Stimulated activated CD8-positive, alpha-beta memory T cell treated with anti-CD3 and anti-CD28 coated beads, Interleukin-12 subunit alpha, Interleukin-12 subunit beta, amount 100 ng/mL, for 24 hours (primary cell): ENCODE measurements around the gene TIFAB.
"Not testable (repeated sequence)": the region's sequence is repeated elsewhere in the genome, so short reads cannot be mapped to it uniquely, and the experiment has no call there.

Source experiments
- DNase-seq: peaks from one replicate; pipeline ENCODE4 v3.0.0-alpha.2; 2020; ENCODE audit errors: extremely low read depth

TIFAB gene, protein sequence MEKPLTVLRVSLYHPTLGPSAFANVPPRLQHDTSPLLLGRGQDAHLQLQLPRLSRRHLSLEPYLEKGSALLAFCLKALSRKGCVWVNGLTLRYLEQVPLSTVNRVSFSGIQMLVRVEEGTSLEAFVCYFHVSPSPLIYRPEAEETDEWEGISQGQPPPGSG

DNA sequence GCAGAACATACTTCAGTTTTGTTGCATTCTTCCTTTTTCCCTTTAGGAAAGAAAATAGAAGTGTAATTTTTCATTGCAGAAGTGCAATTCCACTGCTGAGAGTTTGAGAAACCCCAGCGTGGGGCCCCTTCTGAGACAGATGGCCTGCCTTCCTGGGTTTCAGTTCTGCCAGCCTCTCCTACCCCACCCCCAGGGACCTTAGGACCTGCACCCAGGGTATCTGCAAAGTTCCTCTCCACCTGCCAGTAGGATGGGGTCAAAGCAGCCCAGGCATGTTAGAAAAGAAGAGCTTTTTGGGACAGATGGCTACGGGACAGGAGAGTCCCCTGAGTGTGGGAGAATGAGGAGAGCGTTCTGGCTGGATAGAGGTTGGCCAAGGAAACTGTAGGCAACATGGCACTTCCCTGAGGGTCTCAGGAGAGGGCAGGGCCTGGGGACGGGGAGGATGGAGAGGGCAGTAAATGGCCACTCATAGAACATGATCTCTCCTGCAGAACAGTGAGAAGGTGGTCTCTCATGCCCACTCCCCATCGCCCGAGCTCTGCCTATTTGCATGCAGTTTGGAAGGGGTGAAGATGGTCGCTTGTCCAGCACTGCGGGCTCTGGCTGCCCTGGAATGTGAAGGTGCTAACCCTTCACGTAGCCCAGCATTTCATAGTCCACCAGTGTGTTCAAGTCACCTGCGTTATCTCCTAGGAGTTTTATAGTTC, at the start of gene TIFAB:
Gene TIFAB (minus strand): TSS at position 31 of the 710 bp plus-strand sequence. CDS start 2,412 bp downstream, outside the sequence.
- DNase-seq, result no peak

DNA sequence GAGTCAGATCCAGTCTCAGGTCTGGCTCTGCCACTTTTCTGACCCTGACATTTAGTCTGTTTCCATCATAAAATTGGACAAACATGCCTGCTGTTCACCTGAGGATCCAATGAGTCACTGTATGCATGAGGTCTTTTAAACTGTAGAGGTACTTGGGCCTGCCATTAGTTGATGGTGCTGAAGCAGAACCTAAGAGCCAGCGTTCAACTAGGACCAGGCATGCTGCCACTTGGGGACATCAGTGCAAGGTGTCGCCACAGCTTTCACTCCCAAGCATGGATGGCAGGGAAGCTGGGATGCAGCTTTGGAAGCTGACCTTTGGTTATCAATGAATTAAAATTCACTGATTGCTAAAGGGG, 46.5 kb upstream of the TIFAB start:
- no peak for DNase-seq

DNA sequence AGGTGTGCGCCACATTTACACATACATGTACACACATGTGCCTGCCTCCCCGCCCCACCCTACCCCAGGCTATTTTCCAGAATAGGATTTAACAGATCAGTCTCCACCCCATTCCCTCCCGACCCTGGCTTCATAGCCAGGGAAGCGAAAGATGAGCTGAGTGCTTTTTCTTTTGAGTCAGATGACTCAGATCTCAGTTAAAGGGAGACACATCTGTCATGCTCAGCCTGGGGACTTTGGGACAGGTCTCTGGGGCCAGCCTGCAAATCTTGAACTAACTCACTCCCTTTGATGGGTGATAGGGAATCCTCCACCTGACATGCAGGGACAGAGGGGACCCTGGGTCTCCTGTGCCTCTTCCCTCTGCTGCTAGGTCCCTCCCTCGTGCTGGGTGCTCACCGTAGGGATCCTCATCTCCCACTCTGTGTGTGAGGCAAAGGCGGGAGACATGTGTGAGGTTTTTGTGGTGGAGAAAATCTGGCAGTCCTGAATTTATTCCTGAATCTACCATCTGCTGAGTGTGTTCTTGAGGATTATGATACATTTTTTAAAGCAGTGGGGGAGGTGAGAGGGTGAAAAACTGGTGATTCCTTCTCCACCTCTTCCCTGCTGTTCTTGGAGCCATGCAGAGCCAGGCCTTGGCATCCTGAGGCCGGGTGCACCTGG, 46.0 kb upstream of the TIFAB start:
- DNase-seq, result no peak

DNA sequence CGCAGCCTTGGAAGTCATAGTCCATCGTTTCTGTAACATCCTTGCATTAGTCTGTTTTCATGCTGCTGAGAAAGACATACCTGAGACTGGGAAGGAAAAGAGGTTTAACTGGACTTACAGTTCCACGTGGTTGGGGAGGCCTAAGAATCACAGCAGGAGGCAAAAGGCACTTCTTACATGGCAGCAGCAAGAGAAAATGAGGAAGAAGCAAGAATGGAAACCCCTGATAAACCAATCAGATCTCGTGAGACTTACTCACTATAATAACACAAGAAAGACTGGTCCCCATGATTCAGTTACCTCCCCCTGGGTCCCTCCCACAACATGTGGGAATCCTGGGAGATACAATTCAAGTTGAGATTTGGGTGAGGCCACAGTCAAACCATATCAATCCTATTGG, 43.4 kb upstream of the TIFAB start:
- DNase-seq, result not testable (repeated sequence)

DNA sequence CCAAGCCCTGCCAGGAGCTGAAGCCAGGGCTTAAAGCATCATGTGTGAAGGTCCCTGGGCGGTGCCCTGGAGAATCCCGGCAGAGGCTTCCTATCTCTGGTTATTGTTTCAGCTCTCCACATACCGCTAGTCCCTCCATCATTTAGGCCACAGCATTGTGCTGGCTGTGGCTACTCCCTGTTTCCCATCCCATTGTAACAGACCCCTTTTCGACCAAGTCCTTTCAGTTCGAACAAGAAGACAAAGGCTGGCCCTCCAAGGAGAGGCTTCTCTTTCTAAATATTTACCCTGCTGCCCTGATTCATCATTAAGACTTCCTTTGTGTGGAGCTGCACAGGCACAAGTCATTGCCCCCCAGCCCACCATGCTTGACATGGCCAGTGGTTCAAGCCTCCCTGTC, 42.0 kb upstream of the TIFAB start:
- no peak for DNase-seq

DNA sequence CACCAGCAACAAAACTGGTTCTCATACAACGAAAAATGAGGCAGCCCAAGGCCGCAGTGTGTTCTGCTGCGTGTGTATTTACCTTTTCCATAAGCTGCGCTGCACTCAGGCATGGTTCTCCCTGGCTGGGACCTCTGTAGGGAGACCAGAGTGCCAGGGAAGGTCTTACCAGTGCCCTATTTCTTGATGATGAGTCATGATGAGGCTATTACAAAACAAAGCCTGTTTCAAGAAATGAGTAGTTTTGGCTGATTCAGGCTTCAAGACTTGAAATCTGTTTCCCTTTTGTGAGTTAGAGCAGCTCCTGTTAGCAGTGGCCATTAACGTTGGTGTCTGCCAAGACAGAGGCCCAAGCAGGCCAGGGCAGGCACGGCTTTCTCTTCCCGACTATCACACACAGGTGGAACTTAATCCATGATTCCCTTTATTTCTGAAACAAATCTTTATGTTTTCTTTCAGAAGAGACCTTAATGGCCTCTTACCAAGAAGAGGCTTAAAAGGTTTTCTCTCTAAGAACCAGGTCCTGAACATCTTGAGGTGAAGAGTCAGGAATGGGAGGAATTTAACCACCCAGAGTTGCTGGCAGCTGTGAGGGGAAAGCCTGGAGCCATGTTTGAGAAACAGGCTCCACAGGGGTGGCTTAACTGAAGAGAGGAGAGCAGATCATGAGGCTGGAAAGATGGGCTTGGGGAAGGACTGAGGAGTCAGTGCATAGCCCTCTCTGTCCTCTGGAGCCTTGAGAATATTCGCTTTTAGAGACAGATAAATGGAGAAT, 41.4 kb upstream of the TIFAB start:
- DNase-seq, result no peak

DNA sequence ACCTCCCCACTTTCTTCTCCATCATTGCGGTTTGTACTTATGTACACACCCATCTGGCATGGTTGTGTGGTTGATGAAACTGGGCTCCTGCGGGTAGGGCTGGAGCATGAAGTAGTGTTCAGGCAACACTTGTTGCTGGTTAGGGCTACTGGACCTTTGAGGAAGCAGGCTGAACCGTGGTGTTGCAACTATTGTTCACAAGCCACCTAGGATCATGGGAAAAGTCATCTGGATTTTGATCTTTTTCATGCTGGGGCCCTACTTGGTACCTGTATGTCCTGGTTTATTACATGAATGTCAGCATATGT, 40.1 kb upstream of the TIFAB start:
- DNase-seq, result no peak

DNA sequence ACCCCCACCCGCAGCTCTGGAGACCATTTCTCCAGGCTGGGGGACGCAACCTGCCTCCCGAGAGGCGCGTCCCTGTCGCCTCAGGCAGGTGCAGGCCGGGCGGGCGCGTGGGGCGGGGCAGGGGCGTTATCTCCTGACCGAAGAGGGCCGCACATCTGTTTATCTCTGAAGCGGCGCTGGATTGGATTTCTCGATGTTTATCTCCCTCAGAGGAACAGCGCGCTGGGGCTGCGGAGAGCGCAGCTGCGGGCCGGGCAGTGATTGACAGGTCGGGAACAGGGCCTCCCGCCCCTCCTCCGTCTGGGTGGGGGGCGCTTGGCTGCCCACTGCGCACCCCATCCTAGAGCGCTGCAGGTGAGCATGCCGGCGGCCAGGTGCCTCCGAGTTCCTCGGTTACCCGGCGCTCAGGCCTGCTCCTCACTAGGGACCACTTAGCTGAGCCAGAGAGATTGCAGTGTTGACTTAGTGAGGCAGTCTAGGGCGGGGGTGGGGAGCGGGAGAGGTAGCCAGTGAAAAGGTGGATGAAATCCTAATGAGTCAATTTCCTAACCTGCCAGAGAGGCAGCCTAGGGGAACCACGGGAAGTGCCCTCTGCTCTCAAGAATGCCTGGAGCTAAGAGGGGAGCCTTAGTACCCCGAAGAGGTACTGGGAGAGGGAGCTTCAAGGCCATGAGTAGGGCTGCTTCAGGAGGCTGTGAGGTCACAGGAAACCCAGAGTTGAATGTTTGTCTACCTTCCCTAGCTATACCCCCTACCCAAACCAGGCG, 39.6 kb upstream of the TIFAB start:
- DNase-seq, result no peak

DNA sequence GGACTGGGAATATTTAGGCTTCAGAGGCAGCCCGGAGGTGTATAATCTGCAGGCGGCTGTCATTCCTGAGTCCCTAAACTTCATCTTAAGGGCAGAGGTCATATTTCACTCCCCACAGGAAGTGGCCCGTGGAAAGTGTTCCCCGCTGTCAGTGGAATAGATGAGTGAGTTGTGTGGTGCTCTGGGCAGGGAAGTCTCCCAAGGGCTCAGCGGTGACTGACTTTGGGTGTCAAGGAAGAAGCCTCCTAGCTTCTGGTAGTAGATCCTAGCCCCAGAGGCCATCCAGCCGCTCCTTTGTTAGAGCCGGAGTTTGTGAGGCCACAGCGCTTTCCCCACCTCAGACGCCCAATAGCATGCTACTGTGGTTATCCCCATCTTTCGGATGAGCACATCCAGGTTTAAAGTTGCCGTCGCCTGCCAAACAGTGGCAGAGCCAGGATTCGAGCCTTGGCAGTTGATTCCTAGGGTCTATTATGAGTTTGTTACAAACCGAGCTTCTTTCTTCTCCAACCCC, 38.9 kb upstream of the TIFAB start:
- no peak for DNase-seq

DNA sequence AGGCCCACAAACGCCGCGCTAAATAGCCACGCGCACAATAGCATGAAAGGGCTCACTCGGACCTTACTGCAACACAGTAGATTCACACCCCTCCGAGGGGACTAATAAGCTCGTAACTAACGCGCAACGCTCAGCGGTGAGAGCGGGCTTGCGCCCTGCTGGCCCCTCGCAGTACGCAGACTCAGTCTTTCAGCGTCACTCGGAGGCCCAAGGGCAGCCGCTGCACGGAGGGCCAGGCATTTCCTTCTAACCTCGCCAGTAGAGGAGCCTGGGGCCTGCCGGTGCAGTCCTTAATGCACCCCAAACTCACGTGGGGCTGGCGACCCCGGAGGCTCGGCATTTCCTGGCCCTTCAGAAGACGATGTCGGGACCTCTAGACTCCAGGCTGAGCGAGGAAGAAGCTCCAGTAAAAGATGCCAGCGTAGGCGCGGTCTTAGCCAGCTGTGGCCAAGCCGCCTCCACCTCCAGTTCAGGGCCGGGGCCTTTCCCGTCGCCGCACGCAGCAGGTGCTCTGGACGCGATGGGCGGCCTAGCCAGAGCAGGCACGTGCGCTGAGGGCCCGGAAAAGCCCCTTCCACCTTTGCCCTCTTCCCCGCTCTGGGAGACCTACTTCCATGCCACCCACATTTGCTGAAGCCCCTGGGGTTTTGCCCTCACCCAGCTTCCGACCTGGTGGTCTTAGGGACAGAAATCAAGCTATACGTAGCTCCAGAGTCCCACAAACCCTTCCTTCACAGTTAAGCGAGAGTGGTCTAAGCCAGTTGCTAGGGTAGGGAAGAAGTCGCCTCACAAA, 38.3 kb upstream of the TIFAB start:
- DNase-seq, result no peak

DNA sequence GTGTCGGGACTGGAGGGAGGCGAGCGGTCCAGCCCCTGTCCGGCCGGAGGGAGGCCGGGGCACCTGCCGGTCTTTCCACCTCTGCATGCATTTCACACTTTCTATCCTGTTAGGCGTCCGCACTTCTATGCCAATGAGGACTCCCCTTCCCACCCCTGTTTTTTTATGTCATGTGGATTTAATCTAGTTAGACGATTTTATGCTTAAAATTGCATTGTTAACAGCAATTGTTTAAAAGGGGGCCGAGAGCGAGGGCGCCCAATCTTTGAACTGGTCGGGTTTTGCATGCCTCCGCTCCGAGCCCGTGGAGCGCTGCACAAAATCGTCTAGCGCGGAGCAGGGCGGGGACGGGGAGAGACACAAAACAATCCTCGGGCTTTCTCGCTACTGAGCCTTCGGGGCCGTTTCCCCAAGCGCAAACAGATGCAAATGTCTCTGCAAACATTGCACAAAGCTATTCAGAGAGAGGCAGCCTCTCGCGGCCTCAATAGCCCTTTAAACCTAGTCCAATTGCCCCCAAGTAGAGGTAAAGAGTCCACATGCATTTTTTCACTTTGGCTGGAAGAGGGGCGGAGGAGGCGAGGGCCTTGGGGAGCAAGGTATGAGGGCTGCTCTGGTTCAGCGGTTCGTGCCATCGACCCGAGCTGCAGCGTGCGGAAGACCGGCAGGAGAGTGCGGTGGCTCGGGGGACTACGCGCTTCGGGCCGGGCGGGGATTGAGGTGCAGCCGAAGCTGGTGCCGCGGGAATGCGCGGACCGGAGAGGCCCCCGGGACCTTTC, 37.5 kb upstream of the TIFAB start:
- no peak for DNase-seq

DNA sequence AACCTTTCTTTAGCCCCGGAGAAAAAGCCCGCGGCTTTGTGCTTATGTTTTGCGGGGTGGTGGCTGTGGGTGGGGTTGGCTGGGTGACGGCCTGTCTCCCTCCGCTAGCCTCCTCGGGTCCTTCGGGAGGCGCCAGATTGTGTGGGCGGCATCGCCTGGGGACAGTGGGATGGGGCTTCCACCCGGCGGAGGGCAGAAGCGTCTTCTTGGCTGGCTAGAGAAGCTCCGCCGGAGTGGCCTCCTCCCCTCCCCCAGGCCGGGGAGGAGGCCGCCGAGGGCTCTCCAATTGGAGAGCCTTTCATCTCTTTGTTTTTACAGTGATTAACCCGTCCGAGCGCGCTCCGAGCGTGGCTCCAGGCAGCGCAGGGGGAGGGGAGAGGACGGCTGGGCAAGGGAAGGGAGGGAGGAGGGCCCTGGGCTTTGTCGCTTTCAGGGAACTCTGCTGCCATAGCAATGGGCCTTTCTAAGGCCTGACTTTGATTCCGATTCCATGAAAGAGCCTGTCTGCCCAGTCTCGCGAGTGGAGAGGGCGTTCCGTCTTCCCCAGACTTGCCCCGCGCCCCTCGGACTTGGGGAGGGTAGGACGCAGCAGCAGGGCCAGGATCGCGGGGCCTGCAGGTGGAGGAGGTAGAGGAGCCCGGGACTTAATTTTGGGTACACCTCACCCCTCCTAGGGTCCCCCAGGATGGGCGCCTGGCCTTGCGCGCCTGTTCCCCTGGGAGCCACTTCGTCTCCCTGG, 36.7 kb upstream of the TIFAB start:
- DNase-seq, result no peak

DNA sequence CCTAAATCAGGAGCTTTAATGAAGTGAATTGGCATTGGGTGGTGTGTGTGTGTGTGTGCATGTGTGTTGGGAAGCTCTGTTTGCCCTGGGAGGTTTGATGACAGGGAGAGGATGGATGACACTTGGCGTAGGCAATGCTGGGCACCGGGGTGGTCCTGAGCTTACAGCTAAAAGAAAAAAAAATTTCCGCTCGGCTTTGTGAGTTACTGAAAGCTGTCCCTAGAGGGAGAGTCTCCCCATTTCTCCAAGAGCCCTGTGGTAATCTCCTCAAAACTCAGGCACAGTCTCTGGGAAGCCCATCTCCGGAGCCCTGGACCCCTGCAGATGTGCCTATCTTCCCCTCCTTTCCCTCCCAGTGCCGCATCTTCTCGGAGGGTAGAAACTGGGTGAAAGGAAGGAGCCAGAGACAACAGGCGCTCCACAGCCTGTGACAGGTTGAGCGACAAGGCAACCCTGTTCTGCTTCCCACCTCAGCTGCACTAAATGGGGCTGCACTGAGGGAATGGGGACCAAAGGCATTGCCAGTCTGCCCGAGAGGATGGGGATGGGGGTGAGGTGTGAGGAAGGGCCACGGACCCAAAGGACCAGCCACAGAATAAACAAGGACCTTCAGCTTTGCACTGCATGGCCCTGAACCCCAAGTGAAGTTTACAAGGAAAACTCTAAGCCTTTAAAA, 35.8 kb upstream of the TIFAB start:
- no peak for DNase-seq

DNA sequence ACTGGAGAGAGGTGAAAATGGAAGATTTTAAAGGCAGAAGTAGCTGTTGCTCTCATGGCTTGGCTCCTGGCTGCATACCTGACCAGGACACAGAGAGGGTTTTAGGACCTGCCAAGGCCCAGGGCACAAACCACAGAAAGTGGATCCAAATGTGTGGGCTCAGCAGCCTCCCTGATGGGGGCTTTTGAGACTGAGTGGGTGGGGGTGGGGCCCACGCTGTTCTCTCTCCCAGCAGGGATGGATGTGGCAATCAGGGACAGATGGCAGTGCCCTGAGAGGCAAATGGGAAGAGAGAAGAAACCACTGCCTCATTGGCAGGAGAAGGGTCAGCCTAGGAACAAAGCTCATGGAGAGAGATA, 34.9 kb upstream of the TIFAB start:
- no peak for DNase-seq

DNA sequence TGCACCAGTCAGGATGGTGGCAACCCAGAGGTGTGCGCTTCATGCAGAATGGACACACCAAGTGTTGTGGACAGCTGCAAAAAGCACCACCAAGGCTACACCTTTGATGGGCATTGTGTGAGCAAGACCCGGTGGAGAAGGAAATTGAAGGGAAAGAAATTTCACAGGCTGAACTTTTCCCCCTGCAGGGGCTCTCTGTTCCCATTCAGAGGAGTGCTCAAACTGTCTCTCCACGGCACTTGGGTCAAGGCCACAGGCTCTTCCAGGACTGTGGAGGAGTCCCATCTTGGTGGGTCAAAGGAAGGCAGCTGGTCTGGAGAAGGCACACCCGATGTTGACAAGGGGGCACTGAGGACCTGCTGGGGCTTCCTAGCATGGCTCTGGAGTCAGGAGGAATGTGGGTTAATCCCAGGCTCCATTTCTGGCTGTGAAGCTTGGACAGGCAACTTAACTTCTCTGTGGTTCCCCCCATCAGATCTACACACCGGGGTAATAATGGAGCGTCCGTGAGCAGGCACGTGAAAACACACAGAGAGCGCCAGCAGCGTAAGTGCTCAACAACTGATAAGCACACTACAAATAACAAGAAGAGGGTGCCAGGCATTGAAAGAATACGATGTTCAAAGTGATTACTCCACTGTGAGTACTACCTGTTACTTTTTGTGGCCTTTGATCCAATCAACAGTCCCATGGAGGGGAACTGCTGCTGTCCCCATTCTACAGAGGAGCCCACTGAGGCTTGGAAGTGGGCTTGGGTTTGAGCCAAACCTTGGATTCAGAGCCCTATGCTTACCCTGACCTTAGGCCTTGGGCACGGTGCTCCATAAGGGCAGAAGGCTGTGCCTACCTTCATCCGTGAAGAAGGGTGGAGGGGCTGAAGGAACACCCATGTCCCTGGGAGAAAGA, 34.2 kb upstream of the TIFAB start:
- no peak for DNase-seq

DNA sequence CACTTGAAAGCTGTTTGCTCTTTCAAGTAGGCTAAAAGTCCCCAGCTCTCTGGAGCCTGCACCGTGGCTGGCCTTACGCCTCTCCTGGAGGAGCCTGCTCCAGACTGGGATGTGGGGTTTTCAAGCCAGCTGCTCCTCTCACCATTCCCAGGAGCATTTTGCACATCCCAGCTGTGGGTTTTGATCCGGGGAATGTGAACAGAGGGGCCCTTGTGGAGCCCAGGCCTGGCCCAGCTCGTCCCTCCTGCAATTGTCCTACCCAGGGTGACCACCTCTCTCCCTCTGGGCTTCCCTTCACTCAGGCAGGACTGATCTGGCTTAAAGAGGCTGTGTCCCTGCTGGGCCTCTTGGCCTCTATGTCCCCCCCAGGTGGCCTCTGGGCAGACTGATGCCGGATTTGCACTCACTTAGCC, 32.5 kb upstream of the TIFAB start:
- no peak for DNase-seq

DNA sequence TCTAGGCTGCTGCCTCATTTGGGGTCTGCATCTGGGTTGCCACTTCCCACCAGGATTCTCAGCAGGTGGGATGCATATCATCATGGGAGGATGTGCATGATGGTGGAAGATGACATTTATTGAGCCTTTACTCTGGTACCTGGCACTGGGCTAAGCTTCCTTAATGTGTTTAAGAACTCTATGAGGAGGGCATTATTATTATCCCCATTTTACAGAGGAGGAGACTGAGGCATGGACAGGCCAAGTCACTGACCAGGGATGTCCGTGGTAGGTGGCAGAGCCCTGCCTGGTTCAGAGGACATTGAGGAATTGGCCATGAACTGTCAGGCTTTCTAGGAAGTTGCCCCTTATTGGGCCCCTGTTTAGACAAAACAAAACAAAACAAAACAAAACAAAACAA, 31.1 kb upstream of the TIFAB start:
- DNase-seq, result no peak

DNA sequence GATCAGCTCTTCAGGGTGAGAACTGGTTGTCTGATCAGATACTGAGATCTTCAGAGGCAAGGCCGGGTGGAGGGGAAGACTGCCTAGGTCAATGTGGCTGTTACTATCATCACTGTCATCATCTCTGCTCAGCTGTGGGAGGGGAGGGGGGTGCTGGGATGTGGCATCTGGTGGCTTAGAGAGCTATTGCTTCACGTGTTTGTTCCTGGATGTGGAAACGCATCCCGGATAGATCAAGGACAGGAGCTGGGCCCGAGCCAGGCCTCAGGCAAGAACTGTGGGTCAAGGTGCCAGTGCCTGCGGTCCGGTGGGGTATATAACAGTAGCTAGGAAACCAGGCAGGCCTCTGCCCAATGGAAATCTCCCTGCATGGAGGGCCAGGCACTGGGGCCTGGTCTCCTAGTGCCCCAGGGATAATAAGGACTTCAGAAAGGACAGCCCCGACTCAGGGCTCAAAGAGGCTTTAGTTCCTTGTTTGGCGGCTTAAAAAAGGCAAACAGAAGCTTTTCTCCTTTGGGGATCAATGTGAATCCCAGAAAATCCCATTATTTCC, 30.3 kb upstream of the TIFAB start:
- DNase-seq, result no peak
